Activated T-cell treated with anti-CD3 and anti-CD28 coated beads for 24 hours (primary cell): Measurements from ENCODE around the gene MPHOSPH10.
"Not testable (repeated sequence)": the region's sequence is repeated elsewhere in the genome, so short reads cannot be mapped to it uniquely, and the experiment has no call there.

Experiments used
- DNase-seq: peaks from one replicate; pipeline ENCODE4 v3.0.0-alpha.2; 2020; ENCODE audit warnings: low read depth

MPHOSPH10 gene

GRCh38 chr2:71173096-71173495 is 42.7 kb downstream of the MPHOSPH10 start:
- no peak for DNase-seq

DNA sequence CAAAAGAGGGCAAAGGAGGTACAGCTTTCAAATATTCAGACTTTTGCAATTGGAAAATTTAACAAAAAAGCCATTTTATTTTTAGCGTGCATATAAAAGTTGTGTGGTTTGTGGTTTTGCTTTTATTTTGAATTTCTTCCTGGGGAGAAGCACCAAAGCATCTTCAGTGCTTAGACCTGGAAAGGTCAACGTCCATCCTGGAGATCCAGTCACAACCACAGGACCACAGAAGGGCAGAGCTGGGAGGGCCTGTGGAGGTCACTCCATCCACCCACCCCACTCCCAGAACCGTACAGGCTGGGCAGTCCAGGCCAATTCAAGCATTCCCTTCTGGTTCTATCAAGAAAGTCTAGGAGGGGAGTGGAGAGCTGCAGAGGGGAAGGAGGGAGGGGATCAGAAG is 43.8 kb downstream of the MPHOSPH10 start:
- no peak for DNase-seq

- not testable (repeated sequence) for DNase-seq
Observed at GRCh38 chr2:71178836-71179235, 48.4 kb downstream of the MPHOSPH10 start.

DNA sequence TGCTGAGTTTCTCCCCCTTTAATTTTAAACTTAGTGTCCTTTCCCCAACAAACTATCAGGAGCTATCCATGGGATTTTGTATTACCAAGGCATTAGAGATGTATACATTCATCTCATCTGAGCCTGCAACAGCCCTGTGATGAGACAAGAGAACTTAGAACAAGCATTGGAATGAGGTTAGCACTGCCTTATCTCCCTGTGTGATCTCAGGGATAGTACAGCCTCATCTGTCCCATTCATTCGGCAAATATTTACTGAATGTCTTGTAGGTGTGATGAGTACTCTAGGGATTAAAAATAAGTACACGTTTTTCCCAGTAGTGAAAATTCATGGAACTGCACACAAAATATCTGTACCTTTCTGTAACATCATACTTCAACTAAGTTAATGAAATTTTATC is 50.9 kb downstream of the MPHOSPH10 start:
- DNase-seq: no peak

DNA sequence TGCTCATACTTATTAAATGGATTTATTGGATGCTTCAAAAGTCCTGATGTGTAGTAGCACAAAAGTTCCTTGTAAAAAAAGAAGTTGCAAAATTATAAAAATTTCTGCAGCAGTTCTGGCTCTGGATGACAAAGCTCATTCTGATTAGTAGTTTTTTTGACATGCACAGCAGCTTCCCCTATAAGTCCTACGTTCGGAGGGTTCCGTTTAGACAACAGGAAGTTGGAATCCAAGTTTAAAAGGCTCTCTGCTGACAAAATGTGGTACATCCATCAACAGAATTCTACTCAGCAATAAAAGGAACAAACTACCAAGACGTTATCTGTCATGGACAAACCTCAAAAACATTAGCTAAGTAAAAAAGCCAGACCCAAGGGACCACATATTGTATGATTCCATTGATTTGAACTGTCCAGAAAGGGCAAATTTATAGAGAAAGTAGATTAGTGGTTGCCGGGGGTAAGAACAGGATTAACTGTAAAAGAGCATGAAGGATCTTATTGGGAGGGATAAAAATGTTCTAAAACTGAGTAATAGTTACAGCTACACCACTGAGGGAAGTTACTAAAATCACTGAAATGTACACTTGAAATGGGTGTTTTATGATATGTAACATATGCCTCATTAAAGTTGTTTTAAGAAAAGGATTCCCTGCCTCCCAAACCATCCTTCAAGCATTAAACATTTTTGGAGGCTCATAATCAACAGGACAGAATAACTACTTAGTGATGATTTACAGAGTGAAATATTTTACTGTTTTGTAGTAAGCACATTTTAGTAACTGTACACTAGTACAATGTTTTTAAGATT is 53.1 kb downstream of the MPHOSPH10 start:
- not testable (repeated sequence) for DNase-seq

DNA sequence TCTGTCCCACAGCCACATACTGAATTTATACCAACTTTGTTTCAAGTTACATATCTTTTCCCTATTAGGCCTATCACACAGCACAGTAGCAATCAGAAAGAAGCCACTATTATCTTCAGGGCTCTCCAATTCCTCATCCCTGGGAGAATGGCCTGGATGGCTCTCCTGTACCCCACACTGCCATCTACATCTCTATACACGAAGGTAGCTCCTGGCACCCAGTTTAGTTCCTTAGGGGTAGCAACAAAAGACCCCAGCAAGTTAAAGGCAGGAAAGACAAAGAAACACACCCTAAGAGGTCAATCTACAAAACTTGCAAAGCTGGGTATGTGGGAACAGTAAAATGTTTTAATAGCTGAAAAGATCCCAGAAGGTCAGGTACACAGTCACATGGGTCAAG is 56.5 kb downstream of the MPHOSPH10 start:
- DNase-seq: no peak

GRCh38 chr2:71187589-71187988 is 57.2 kb downstream of the MPHOSPH10 start:
- DNase-seq: no peak

- no peak for DNase-seq
Observed at GRCh38 chr2:71190656-71191569, 60.5 kb downstream of the MPHOSPH10 start.

- DNase-seq: no peak
Observed at GRCh38 chr2:71191570-71191943, 61.1 kb downstream of the MPHOSPH10 start.
